ENCODE data around the gene MUL1. TPM values are rescaled to one million over a fixed set of nuclear protein-coding genes. Genes with fewer than 3 reads are reported as not detected.

Gene MUL1
- total and polyA plus RNA-seq, 2 of the 4 experiments (the other 2 are of a cell fraction): 20.7 to 21.1 TPM

- Histone ChIP-seq H3K18ac (ENCODE audit: low read depth, low read length) (no peak overlapping the region), H3K9me3 (ENCODE audit: control insufficient read depth, insufficient read depth, low read length) (no peaks in the 10 kb centered on the region), H3K4ac (ENCODE audit: low read depth, low read length) (no peak overlapping the region), H3K9me1 (ENCODE audit: insufficient read depth, low read length) (peaks cover 9% of the 10 kb centered on the region), H2AK5ac (ENCODE audit: low read depth, low read length) (no peak overlapping the region), H2BK15ac (ENCODE audit: low read depth, low read length) (no peak overlapping the region), H4K91ac (ENCODE audit: insufficient read depth, low read depth, low read length) (no peak overlapping the region), H3K14ac (replicated peaks; ENCODE audit: low read depth, low read length) (no peak overlapping the region), H3K56ac (ENCODE audit: extremely low read depth, insufficient read depth, low read length) (no peak overlapping the region), H3K27me3 (ENCODE audit: control insufficient read depth, insufficient read depth, low read length) (no peaks in the 10 kb centered on the region), H2BK5ac (ENCODE audit: low read depth, low read length, poor library complexity, severe bottlenecking) (no peak overlapping the region), H2BK120ac (ENCODE audit: low read depth, low read length) (no peak overlapping the region), H4K5ac (ENCODE audit: low read depth, low read length) (no peak overlapping the region), H3K36me3 (ENCODE audit: control insufficient read depth, insufficient read depth, low read length) (no peaks in the 10 kb centered on the region), H3K4me1 (ENCODE audit: control insufficient read depth, insufficient read depth, low read length) (peaks cover 20% of the 10 kb centered on the region), H4K20me1 (ENCODE audit: insufficient read depth, low read length) (peaks cover 5% of the 10 kb centered on the region; the same call in 1 of the 2 replicates), H2AFZ (replicated peaks; ENCODE audit: low read length, poor library complexity) (no peak overlapping the region), H3K79me1 (ENCODE audit: low read depth in 1 of 2, low read length in 2 of 2) (peaks cover under 1 to 4% of the 10 kb centered on the region in 2 experiments; a peak in 1 of 4 replicates), H4K8ac (ENCODE audit: low read depth in 2 of 2, low read length in 2 of 2) (no peak overlapping the region), H3K27ac (ENCODE audit: insufficient read depth, low read length) (no peak overlapping the region), H2BK20ac (ENCODE audit: low read depth, low read length) (no peak overlapping the region), H2AK9ac (replicated peaks; ENCODE audit: low read depth, low read length, poor library complexity) (no peak overlapping the region), H3K23ac (ENCODE audit: low read depth, low read length) (no peak overlapping the region), H3K9ac (ENCODE audit: low read depth, low read length) (no peak overlapping the region), H3K4me2 (ENCODE audit: low read depth, low read length) (no peak overlapping the region), H3K4me3 (ENCODE audit: insufficient read depth, low read depth, low read length) (no peak overlapping the region)
- ChIA-PET CTCF (interaction anchor here (1.4 kb wide), 1 partner anchor 129 kb away, joined by 4 read pairs; no protein-coding TSS in a partner anchor), POLR2A (ENCODE audit: unreplicated experiment) (no interaction called here)
- intact Hi-C loops (cut with micrococcal nuclease) (no loop called here), dilution Hi-C loops (cut with HindIII; ENCODE audit: low sequenced_read_pairs, unreplicated experiment) (no loop called here), in situ Hi-C loops (cut with MboI; ENCODE audit: low sequenced_read_pairs) (loop anchor here (5.0 to 10.0 kb wide), 3 partner anchors 114 to 576 kb away; no protein-coding TSS in a partner anchor)
- no CpG with 5 or more reads among the region's 6 CpGs for WGBS, 2 experiments (ENCODE audit: extremely low coverage in 2 of 2, insufficient read length in 1 of 2)
- TF ChIP-seq NFE2L2 (IDR thresholded peaks at IDR 0.05; ENCODE audit: low read depth, low read length): no peak
- no peak for TF ChIP-seq MXI1 (IDR thresholded peaks at IDR 0.05; ENCODE audit: borderline replicate concordance, low read depth, low read length)
- TF ChIP-seq RCOR1 (IDR thresholded peaks at IDR 0.05; ENCODE audit: insufficient replicate concordance, low read length): no peak
- TF ChIP-seq POLR2A (IDR thresholded peaks at IDR 0.05; ENCODE audit: low read depth, low read length): no peak
- TF ChIP-seq USF2 (IDR thresholded peaks at IDR 0.05; ENCODE audit: low read depth, low read length): no peak
- TF ChIP-seq CTCF (conservative IDR thresholded peaks at IDR 0.05; ENCODE audit: low read depth, low read length): no peak
- no peak for TF ChIP-seq CEBPB (IDR thresholded peaks at IDR 0.05; ENCODE audit: low read depth, low read length)
- DNase-seq (no peak), ATAC-seq (ENCODE audit: low read depth) (no peak)
- BruUV-seq (replicated peaks): no TSS peak
Measured at GRCh38 chr1:20491178-20491577, 16.8 kb downstream of the MUL1 start.

Measured in IMR-90 (cell line).